Measurements from ENCODE around the gene SPDYE6.

DNA sequence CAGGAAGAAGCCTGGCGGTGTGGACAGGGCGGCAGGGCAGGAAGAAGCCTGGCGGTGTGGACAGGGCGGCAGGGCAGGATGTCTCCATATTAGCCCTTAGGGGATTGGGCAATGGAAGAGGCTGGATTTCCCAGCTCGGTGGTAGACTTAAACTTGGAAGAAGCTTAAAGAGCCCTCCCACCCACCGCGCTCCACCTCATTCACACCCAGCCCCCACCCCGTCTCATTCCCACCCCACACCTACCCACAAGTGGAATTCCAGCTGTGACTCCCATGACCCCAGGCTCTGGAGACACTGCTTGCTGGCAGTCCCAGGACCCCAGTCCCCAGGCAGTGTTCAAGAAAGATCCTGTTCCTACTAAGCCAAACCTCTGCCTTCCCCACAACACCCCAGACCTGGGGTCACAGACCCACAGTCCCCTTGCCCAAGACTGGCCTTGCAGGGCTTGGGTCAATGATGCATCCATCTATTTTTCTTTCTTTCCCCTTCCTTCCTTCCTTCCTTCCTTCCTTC, 34.0 kb downstream of the SPDYE6 start:
- no peak for TF ChIP-seq POLR2A (IDR thresholded peaks at IDR 0.05; ENCODE audit: low read depth, low read length)
- no peak for TF ChIP-seq POLR2AphosphoS5 (IDR thresholded peaks at IDR 0.05; ENCODE audit: low read depth, low read length)
